HG03097 (cell line): ENCODE data around the gene ODAD3.
A peak's percentile ranks its signal among the peaks of the same experiment; 100 is the strongest.
"Not testable (repeated sequence)": the region's sequence is repeated elsewhere in the genome, so short reads cannot be mapped to it uniquely, and the experiment has no call there.

Experiments
- ATAC-seq: cut with Tn5 transposase; IDR thresholded peaks from one replicate; pipeline ENCODE4 v1.9.1; 2021; ENCODE audit not compliant: unreplicated experiment, low FRiP score

Gene ODAD3

DNA sequence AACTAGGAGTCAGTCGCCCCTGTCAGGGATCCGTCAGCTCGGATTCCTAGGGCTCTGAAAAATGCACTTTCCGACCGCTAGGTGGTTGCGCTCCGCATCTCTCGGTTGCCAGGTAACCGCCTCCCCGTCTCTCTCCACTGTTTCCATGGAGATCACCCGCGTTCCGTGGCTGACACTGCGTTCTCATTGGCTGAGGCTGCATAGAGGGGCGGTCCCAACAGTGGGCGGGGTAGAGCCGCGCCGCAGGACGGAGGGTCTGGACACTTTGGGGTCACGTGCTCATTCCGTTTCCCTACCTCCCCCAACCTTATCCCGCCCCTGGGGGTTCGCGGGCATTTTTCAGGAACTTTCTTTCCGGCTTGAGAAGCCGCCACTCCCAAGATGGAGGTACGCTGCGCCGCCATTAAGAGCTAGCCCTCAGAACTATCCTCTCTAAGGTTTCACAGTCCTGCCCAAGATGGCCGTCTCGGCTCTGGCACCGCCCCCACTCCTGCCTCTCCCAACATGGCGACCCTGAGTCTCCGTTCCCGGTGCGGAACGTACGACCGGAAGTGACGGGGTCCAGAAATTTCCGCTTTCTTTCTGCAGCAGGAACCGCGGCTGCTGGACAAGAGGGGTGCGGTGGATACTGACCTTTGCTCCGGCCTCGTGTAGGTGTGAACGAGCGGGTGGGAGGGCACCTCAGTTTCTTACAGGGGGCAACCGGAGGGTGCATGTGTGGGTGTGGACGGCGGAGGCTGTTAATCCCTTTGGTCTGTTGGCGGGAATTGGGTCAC lies at the start of gene ODAD3, which contains the start of gene PRKCSH:
TSS of gene ODAD3 (minus strand) at position 65 of the 776 bp plus-strand sequence. CDS start 105 bp downstream, outside the sequence.
TSS of gene PRKCSH (plus strand) at position 579 of the 776 bp plus-strand sequence. CDS start 483 bp downstream, outside the sequence.
- ATAC-seq: peak; percentile 93

DNA sequence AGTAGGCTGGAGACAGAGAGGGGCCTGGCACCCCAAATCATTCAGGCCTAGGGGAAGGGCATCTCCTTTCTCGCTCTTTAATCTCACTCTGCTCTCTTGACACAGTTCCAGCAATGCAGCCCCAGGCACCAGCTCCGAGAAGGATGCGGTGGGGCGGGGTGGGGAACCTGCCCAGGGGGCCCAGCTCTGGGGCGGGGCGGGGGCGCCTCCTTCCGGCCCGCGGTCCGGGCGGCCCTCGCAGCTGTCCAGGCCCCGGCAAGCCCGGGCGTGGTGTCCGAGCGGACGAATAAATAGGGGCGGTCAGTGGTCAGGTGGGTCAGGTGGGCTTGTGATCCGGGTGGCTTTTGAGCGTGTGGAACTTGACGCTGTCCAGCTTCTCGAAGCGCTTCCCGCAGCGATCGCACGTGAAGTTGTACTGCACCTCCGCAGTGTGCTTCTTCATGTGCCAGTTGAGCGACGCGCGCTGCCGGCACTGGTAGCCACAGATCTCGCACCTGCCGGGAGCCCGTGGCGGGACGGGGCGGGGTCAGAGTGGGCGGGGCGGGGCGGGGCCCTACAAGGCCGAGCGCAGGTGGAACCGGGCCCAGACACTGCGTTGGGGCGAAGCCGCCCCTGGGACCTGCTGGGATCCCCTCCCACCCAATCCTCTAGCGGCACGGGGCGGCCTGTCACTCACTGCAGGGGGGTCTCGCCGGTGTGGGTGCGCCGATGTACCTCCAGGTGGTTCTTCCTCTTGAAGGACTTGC lies 48.6 kb upstream of the ODAD3 start:
- no peak for ATAC-seq

DNA sequence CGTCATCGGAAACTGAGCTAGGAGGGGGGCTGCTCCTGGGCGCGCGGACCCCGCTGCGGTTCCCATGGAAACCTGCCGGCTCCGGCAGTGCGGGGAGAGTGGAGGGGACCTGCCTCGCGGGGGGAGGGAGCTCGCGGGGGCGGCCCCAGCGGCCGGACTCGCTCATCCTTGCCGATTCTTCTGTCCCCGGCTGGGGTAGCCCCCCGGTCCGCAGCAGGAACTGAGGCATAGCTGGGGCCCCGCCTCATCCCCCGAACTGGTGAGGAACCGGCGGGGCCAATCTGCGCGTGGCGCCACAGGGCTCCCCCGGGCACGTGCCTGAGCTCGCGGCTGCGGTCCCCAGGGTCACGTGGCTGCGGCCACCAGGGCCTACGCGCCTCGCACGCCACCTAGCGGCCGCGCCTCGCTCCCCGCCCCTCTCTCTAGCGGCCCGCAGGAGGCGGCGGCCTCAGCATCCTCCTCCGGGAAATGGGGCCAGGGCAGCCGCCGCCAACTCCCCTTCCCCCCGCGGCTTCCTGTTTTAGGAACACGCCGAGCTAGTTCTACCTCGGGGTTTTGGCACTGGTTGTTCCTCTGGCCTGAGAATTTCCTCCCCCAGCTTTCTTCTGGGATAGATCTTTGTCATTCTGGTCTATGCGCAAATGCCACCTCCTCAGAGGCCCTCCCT lies 47.6 kb upstream of the ODAD3 start:
- peak; percentile 56 for ATAC-seq

DNA sequence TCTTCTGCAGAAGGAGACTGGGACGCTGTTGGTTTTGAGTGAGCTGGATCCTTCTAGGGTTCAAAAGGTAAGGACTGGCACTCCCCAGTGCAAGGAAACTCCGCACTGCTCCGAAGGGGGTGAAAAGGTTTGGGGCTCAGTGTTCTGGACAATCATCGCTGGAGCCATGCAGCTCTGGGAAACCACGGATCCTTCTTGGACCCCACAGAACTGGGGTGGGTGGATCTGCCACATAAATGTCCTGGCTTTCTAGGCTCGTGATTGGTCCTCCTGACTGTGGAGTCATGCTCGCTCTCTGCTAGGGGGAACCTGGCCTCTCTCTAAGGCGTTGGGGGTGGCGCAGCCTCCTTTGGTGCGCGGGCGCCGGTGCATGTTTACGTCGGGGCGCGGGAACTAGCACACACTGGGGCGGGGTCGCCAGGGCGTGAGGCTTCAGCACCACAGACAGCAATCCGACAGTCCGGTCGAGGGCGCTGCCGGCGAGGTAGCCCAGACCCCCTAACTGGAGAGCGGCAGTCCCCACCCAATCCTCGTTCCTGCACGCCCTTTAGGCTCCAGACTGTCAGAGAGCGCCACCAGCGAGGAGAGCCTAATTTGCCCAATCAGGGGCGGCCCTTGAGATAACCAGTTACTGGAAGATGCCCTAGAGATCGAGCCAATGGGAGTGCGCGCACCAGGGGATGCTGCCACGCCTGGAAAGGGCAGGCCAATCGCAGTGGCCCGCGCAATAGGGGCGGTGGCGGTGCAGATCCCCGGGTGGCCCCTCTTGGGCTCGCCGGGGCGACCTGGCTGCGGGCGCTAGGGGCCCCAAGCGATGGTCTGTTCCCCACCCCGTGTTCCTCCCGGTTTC lies 46.8 kb upstream of the ODAD3 start:
- peak; percentile 38 for ATAC-seq

DNA sequence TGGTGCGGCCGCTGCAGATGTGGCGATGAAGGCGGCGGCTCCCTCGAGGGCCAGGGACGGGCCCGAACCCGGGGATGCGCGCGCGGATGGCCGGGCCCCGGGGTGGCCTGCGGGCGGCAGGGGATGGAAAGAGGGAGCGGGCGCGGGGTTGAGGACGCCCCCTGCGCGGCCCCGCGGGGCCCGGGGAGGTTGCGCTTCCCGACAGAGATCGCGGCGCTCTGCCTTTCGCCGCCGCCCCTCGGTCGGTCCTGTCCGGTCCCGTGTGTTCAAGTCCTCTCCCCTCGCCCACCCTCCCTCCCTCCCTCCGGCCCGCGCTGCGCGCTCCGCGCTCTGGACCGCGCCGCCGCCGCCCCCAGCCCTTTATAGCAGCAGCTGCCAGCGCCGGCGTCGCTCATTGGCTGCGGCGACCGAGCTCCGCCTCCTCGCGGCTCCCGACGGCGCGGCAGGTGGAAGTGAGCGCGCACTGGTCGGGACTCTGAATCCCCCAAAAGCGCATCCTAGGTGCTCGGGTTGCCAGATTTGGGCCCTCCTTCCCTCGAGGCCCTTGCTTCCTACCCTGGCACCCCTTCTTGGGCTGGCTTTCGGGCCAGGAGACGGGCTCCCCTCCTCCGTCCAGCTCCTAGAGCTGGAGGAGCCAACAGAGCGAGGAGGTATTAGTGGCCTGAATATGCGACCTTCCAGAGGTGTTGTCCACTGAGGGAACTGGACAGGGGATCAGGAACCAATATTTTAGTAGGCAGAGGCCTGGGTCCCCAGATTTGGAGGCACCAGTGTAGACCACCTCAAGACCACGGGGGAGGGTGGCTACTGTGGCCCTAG lies 46.0 kb upstream of the ODAD3 start, which contains the start of gene ELAVL3:
TSS of gene ELAVL3 (minus strand) at position 332 of the 819 bp plus-strand sequence. CDS start 438 bp downstream, outside the sequence.
- ATAC-seq: no peak

DNA sequence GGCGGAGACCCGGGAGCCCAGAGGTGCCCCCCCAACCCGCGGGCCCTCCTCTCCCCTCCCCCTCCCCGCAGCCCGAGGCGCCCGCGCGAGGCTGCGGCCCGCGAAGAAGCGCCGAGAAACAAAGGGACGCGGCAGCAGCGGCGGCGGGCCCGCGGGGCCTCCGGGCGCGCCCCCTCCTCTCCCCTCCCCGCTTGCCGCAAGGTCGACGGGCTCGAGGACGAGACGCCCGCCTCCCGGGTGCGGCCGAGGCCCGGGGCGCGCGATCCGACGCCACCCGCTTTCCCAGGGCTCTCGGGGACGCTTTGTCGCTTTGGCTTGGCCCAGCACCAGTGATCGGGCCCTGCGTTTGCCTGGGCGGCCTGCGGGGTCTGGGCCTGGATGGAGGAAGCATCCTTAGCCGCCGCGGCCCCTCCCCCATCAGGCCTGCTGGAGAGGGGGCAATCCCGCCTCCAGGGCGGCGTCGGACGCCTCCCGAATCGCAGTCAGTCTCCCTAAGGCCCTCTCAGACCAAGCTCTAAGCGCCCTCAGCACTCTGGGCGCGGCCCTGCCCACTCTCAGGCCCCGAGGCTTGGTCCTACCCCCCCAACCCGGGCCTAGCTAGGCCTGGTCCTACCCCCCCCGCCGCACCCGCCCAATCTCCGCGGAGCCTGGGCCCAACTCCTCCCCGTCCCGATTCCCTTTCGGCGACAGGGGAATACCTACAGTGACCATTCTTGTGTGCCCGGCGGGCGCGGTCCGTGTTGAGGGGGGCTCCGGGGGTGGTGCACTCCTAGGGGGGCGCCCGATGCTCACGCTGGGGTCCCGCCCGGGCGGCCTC lies 45.2 kb upstream of the ODAD3 start:
- ATAC-seq: no peak

DNA sequence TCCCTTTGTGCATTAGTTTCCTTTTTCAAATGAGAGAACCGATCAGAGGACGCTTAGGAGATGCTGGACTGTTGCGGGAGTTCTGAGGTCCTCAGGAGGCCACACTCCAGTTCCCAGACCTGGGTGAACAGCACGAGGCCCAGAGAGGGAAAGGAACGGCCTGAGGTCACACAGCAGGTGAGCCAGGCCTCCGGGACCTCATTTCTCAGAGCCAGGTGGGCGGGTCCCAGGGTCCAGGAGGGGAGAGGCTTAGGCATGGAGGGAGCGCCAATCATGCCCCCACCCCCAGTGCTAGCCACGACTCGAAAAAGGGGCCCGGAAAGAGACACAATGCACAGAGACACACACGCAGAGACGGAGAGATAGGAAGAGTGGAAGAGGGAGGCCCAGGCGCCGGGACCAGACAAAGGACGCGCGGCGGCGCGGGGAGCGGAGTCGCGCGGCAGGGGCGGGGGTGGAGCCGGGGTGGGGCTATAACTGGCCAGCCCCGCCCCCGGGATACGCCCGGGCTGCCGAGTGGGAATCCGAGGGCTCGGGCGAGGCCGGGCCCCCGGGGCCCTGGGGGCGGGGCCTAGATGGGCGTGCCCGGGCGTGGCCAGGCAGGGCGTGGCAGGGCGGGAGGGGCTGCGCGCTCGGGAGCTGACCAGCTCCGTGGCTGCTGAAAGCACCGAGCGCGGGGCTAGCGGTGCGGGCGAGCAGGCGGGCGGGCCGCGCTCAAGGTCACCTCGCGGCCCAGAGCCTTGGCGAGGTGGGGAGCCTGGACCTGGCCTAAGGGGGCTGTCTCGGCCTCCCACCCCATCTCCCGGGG lies 44.4 kb upstream of the ODAD3 start:
- no peak for ATAC-seq

DNA sequence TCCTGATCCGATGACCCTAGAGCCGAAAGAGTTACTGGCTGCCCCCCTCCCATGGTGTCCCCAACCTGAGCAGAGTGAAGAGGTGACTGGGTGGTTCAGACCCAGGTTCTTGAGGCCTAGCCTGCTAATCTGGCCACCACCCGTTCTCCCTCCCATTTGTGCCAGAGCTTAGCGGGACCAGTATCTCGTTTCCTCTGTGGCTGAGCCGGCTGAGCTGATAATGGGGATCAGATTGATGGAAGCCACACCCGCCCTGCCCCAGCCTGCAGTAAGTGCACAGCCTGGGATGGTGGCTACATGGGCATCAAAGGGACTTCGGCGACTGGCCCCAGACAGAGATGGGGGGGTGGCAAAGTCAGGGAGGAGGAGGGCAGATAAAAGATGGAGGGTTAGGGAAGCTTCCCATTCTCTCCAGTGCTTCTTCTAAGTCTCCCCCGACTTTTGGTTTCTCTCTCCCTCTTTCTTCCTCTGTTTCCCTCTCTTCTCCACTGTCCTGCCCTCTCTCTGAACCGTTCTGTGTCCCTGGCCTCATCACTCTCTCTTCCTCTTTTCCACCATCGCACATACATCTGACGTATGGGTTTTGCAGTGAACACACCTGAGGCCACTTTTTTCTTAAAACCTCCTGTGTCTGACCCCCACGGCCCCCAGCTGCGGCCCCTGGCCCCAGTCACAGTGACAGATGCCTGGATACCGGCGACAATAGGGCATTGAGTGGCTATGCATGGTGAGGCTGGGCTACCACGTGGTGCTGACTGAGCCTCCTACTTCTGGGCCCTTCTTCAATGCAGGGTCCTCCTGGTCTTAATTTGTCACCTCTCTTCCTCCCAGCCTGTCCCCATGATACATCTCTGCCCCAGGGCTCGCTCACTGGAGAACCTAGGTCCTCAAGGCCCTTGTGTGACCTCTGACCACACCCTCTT lies 43.5 kb upstream of the ODAD3 start:
- no peak for ATAC-seq

DNA sequence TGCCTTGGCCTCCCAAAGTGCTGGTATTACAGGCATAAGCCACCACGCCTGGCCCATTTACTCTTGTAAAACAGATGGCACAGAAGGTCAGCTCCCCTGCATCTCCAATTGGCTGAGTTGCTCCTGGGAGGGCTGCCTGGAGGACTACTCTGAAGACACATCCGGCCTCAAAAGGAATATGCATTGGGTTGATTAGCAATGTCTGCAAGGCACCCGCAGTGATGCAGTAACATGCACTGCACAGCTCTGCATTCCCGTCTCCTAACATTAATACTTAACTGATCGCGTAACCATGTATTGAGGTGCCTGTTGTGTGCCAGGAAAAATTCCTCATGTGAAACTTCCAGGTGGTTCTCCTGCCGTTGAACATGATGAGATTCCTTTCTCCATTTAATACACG lies 40.9 kb upstream of the ODAD3 start:
- ATAC-seq: no peak

DNA sequence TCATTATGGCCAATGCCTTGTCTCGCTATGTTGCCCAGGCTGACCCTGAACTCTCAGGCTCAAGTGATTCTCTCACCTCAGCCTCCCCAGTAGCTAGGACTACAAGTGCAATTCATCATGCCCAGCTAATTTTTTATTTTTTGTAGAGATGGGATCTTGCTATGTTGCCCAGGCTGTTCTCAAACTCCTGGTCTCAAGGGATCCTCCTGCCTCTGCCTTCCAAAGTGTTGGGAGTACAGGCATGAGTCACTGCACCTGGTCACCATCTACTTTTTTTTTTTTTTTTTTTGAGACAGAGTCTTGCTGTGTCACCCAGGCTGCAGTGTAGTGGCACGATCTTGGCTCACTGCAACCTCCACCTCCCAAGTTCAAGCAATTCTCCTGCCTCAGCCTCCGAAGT lies 40.4 kb upstream of the ODAD3 start:
- ATAC-seq: not testable (repeated sequence)

DNA sequence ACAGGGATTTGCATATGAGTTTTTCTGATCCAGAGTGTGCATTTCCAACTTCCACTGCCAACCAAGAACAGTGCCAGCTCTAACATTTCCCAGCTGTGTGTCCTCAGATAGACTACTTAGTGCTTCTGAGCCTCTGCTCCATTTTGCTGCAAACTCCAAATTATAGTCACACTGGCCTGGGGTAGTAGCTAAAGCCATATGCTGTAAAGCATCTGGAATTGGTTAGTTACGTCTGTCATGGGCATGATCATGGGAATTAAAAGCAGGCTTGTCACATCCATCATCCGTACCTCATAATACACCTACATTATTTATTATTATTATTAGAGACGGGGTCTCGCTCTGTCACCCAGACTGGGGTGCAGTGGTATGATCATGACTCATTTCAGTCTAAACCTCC lies 38.8 kb upstream of the ODAD3 start:
- ATAC-seq: no peak

DNA sequence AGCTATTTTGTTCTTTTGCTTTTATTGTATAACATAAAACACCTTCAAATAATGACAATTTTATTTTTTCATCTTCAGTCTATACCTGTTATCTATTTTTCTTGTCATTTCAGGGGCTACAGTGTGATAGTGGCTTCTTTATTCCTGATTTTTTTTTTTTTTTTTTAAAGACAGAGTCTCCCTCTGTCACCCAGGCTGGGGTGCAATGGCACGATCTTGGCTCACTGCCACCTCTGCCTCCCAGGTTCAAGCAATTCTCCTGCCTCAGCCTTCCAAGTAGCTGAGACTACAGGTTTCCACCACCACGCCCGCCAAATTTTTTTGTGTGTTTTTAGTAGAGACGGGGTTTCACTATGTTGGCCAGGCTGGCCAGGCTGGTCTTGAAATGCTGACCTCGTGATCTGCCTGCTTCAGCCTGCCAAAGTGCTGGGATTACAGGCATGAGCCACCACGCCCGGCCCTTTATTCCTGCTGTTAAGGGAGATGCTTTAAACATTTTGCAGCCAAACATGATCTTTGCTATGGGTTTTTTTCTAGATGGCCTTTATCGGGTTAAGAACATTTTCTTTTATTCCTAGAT lies 33.4 kb upstream of the ODAD3 start:
- not testable (repeated sequence) for ATAC-seq

DNA sequence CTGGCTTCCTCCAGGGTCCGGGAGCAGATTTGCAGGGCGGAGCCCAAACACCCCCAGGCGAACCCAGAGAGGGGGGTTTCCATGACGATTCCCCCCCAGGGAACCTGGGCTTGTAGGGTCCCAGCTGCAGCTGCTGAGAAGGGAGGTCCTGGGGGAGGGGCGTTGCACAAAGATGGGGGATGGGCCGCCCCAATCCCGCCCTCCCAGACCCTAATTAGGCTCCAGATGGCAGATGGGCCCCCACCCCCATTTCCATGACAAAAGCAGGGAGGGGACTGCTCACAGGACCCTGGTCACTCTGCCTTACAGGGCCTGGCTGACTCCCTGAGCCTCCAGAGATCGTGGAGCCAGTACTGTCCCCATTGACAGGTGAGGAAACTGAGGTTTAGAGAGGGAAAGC lies 30.7 kb upstream of the ODAD3 start:
- ATAC-seq: no peak

DNA sequence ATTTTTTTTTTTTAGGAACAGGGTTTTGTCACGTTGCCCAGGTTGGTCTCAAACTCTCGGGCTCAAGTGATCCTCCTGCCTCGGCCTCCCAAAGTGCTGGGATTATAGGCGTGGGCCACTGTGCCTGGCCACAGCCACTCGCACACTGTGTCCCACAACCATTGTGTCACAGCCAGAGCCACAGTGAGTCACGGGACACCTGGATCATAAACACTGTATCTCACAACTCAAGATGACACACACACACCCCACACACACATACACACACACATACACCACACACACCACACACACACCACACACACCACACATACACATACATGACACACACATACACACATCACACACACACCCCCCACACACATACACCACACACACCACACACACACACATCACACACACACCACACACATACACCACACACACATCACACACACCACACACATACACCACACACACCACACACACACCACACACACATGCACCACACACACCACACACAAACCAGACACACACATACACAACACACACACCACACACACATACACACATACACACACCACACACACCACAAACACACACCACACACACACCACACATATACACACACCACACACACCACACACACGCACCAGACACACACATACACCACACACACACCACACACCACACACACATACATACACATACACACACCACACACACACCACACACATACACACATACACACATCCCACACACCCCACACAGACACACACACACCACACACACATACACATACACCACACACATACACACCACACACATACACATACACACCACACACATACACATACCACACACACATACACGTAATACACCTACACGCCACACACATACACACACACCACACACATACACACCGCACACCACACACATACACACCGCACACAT lies 29.7 kb upstream of the ODAD3 start:
- ATAC-seq: no peak

DNA sequence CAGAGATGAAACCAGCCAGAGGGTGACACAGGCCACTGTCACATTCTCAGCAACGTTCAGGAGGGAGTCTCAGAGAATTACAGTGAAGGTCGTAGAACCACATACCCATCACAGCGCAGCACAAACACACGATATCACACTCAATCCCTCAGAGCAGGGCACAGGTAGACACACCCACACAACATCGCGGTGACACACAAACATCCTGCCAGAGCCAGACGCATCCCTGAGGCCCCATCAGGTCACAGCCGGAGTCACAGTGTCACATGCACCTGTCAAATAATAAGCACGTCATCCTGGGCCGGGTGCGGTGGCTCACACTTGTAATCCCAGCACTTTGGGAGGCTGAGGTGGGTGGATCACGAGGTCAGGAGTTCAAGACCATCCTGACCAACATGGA lies 28.5 kb upstream of the ODAD3 start:
- ATAC-seq: no peak
